Testis (tissue), 3 donors: ENCODE results near the gene ANKS4B. TPM values are rescaled to one million over a fixed set of nuclear protein-coding genes. Genes with fewer than 3 reads are reported as not detected.
"Not testable (repeated sequence)": the region's sequence is repeated elsewhere in the genome, so short reads cannot be mapped to it uniquely, and the experiment has no call there.

ENCODE experiments used
- DNase-seq: peaks from one replicate; pipeline ENCODE4 v3.0.0-alpha.2; 2019
- H3K27ac ChIP-seq, 2 donors: fragments of 200-600 bp; sonication (generic); one replicate each; pipeline ENCODE4 v1.5.1; 2019
- H3K27me3 ChIP-seq: fragments of 200-600 bp; sonication (generic); one replicate; pipeline ENCODE4 v1.5.1; 2019
- H3K36me3 ChIP-seq: fragments of 200-600 bp; sonication (generic); one replicate; pipeline ENCODE4 v1.5.1; 2017; ENCODE audit warnings: low read depth; ENCODE audit errors: missing control alignments
- H3K4me1 ChIP-seq: fragments of 200-600 bp; sonication (generic); one replicate; pipeline ENCODE4 v1.5.1; 2019
- H3K4me3 ChIP-seq, 2 donors: fragments of 200-600 bp; sonication (generic); one replicate each; pipeline ENCODE4 v1.5.1; 2017 to 2019
- H3K9me3 ChIP-seq: fragments of 200-600 bp; sonication (generic); one replicate; pipeline ENCODE4 v1.5.1; 2017
- POLR2A ChIP-seq: fragments of 450-650 bp; IDR thresholded peaks from one replicate; pipeline ENCODE4 v1.6.1; 2017; ENCODE audit warnings: antibody characterized with exemption, mild to moderate bottlenecking, moderate library complexity
- WGBS, 2 donors: methylation state at CpG; one replicate each; pipeline ENCODE4 v1.1.5; 2018; 5-methylcytosine and 5-hydroxymethylcytosine counted together
- intact Hi-C: fragments of 100-400 bp; cut with DNase I; formaldehyde crosslinking; loops from one replicate; pipeline ENCODE4 v1.15.1; 2023; ENCODE audit warnings: low total_unique reads
- polyA plus RNA-seq: library from polyadenylated mRNA; stranded (reverse); fragments of 350-450 nt; fragmentation: Illumina TruSeq; extraction: RNeasy Lipid Tissue Mini Kit (QIAGEN cat#74804); gene quantifications from one replicate; pipeline ENCODE4 v1.2.3, GENCODE V29; 2014; ENCODE audit warnings: low read depth, low replicate concordance; ENCODE audit not compliant: insufficient read depth
- total RNA-seq, 2 donors: library from RNA; depleted of rRNA; stranded (reverse); fragments of >200 nt; gene quantifications; one replicate each; pipeline ENCODE4 v1.2.3, GENCODE V29; 2016
- TF ChIP-seq, protein P1 (sequence below), 3 experiments: fragments of 450-650 bp in 2 of 3; fragments of 200-600 bp in 1 of 3; sonication (generic) in 1 of 3; IDR thresholded peaks; one replicate each; pipeline ENCODE4 v1.5.1; 2016 to 2019; ENCODE audit warnings: antibody characterized with exemption in 3 of 3, mild to moderate bottlenecking in 2 of 3, moderate library complexity in 1 of 3

ANKS4B gene
- total and polyA plus RNA-seq, 3 donors from 2014 or later: 0.12 to 0.40 (median 0.24) TPM

GRCh38 chr16:21285314-21285713 is 51.8 kb downstream of the ANKS4B start:
- intact Hi-C loops: no loop called here
- Histone ChIP-seq H3K4me3 (no peak overlapping the region), H3K27me3 (no peaks in the 10 kb centered on the region), H3K9me3 (no peaks in the 10 kb centered on the region), H3K36me3 (no peaks in the 10 kb centered on the region), H3K27ac (no peak overlapping the region), H3K4me1 (no peaks in the 10 kb centered on the region)
- TF ChIP-seq, protein P1, sequence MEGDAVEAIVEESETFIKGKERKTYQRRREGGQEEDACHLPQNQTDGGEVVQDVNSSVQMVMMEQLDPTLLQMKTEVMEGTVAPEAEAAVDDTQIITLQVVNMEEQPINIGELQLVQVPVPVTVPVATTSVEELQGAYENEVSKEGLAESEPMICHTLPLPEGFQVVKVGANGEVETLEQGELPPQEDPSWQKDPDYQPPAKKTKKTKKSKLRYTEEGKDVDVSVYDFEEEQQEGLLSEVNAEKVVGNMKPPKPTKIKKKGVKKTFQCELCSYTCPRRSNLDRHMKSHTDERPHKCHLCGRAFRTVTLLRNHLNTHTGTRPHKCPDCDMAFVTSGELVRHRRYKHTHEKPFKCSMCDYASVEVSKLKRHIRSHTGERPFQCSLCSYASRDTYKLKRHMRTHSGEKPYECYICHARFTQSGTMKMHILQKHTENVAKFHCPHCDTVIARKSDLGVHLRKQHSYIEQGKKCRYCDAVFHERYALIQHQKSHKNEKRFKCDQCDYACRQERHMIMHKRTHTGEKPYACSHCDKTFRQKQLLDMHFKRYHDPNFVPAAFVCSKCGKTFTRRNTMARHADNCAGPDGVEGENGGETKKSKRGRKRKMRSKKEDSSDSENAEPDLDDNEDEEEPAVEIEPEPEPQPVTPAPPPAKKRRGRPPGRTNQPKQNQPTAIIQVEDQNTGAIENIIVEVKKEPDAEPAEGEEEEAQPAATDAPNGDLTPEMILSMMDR (IDR thresholded peaks at IDR 0.05): no peak
- TF ChIP-seq POLR2A: no peak
- no peak for DNase-seq
- 25 to 31% methylated on average over 1 of the region's 1 CpG for whole genome bisulfite sequencing, 2 donors

DNA sequence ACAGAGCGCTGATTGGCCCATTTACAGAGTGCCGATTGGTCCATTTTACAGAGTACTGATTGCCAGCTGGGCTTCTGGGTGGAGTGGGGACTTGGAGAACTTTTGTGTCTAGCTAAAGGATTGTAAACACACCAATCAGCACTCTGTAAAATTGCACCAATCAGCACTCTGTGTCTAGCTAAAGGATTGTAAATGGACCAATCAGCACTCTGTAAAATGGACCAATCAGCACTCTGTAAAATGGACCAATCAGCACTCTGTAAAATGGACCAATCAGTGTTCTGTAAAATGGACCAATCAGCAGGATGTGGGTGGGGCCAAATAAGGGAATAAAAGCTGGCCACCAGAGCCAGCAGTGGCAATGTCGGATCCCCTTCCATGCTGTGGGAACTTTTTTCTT is 56.3 kb downstream of the ANKS4B start:
- H3K9me3 ChIP-seq, DNase-seq, H3K36me3 ChIP-seq, H3K4me1 ChIP-seq, H3K4me3 ChIP-seq, intact Hi-C loops, H3K27ac ChIP-seq, H3K27me3 ChIP-seq: not testable (repeated sequence)
- WGBS, 2 donors: 91 to 93% methylated on average over 3 of the region's 3 CpGs

DNA sequence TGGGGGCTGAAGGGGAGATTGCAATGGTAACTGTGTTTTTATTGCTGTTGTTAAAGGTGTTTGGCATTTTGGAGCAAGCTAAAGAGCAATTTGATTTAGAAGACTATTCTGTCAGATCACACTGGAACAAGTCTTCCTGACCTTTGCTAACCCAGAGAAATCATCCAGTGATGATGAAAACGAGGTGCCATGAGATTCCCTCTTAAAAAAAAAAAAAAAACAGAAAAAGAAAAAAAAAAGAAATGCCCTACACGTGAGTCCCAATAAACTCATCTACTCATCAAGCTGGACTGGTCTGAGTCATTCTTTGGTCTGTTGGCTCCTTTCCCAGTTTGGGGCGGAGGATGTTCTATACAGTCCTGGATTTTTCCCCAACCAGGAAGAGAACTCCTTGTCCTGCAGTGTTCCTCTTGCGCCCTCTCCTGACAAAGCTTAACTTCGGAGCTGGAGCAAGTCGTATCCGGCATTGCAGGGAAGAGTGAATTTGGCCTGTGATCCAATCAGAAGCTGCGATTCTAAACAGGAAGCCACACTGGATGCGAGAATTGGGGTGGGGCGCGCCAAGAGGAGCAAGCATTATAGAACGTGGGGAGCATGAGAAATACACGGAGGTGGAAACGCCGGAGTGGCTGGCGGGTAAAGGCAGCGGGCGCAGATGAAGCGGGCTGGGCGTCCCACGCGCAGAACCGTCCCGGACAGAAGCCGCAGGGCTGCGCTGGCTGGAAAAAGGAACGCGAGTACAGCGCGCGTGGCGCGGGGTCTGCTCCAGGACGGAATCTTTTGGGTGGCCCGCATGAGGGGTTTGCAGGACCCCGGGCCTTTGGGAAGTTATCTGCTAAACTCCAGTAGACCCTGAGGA is 67.0 kb downstream of the ANKS4B start:
- H3K27ac ChIP-seq: peak overlapping the region in 1 of 2 donors; percentile 22
- WGBS, 2 donors: 1% methylated on average over 33 to 36 of the region's 36 CpGs

DNA sequence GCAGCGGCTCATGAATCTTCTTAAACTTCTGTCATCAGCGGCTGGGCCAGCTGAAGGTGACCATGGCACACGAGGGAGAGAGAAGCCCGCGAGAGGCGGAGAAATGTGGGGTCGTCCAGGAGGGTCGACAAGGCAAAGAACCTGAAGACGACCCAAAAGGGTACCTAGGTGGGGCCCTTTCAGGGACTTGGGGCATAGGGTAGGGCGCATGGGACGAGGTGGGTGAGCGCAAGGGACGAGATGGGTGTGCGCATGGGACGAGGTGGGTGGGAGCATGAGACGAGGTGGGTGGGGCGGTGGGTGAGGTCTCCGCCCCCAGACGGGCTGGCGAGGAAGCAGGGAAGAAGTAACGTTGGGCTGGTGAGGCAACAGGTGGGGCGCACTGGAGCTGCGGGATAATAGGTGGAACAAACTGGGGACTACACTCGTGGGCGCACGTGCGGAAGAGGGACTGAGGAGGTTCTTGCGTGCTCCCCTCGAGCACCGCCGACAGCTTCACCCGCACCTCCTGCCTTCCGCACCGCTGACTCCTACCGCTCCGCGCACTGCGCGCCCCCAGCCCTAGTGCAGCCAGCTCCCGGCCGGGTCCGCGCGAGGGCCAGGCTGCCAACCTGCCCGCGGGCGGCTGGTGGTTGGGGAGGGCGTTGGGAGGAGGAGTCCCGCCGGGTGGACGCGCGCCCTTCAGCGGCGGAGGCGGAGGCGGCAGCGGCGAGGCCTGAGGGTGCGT is 67.8 kb downstream of the ANKS4B start:
- 0 to 2% methylated on average over 33 to 54 of the region's 60 CpGs for WGBS, 2 donors
- intact Hi-C loops: loop anchor here (10.0 kb wide), 1 partner anchor 147 kb away; the partner anchor contains the start of genes DNAH3 and LDAF1
- DNase-seq: peak; percentile 82

More for the DNA sequence above, 67.0 kb downstream of the ANKS4B start:
- Histone ChIP-seq H3K27me3 (no peaks in the 10 kb centered on the region), H3K4me3 (peak overlapping the region; percentile 50 to 62), H3K9me3 (no peaks in the 10 kb centered on the region), H3K4me1 (peaks cover 4% of the 10 kb centered on the region), H3K36me3 (no peaks in the 10 kb centered on the region)
- TF ChIP-seq, protein P1 (IDR thresholded peaks at IDR 0.05): peak; percentile 75 to 92 (median 80)
- no peak for TF ChIP-seq POLR2A
- intact Hi-C loops: loop anchor here (10.0 kb wide), 1 partner anchor 146 kb away; the partner anchor contains the start of genes DNAH3 and LDAF1
- DNase-seq: peak; percentile 98

More for the DNA sequence above, 67.8 kb downstream of the ANKS4B start:
- Histone ChIP-seq H3K4me1 (peaks cover 4% of the 10 kb centered on the region), H3K9me3 (no peaks in the 10 kb centered on the region), H3K36me3 (no peaks in the 10 kb centered on the region), H3K27me3 (no peaks in the 10 kb centered on the region), H3K4me3 (peak overlapping the region; percentile 50 to 62), H3K27ac (peak overlapping the region in 1 of 2 donors; percentile 22)
- TF ChIP-seq, protein P1 (IDR thresholded peaks at IDR 0.05): no peak
- TF ChIP-seq POLR2A: no peak
